ENCODE measurements around the gene LYG2. TPM values are rescaled to one million over a fixed set of nuclear protein-coding genes. Genes with fewer than 3 reads are reported as not detected.
"Not testable (repeated sequence)": the region's sequence is repeated elsewhere in the genome, so short reads cannot be mapped to it uniquely, and the experiment has no call there.

The LYG2 gene
- total RNA-seq (not detected in 2 replicates), polyA plus RNA-seq (not detected in 2 replicates)

- no peak within 1 kb of the TSS for H3K4me2 ChIP-seq
- 91% methylated on average over 7 of the region's 7 CpGs for WGBS (ENCODE audit: low lambda C conversion rate, missing lambda C conversion rate)
These were observed at the start of gene LYG2 for GRCh38 chr2:99255491-99256318. Gene LYG2 (minus strand): TSS chr2:99255666. CDS start chr2:99254260, 1,406 bp downstream.

GRCh38 chr2:99301097-99301496 lies 45.6 kb upstream of the LYG2 start, which contains the start of gene LYG1:
Gene LYG1 (minus strand): TSS chr2:99301197. CDS start chr2:99295670, 5,527 bp downstream.
- 95% methylated on average over 2 of the region's 2 CpGs for WGBS (ENCODE audit: low lambda C conversion rate, missing lambda C conversion rate)
- H3K4me3 ChIP-seq; H3K4me1 ChIP-seq (ENCODE audit: insufficient read depth); H3K79me2 ChIP-seq; H3K36me3 ChIP-seq (replicated peaks; ENCODE audit: insufficient read depth, low read depth); DNase-seq (ENCODE audit: low spot score); H3K4me2 ChIP-seq; H3K9me2 ChIP-seq (replicated peaks; ENCODE audit: insufficient read depth); H3K27me3 ChIP-seq; H3K27ac ChIP-seq; H4K20me1 ChIP-seq (ENCODE audit: insufficient read depth, poor library complexity, severe bottlenecking); H3K9me3 ChIP-seq (ENCODE audit: low read depth); H2AFZ ChIP-seq: not testable (repeated sequence)

More at GRCh38 chr2:99255491-99256318, at the start of gene LYG2:
- DNase-seq (ENCODE audit: low spot score) = no peak
- Histone ChIP-seq H3K4me1 (ENCODE audit: insufficient read depth) (no peaks in the 10 kb centered on the region), H3K27me3 (no peaks in the 10 kb centered on the region), H3K9me3 (ENCODE audit: low read depth) (no peaks in the 10 kb centered on the region), H4K20me1 (ENCODE audit: insufficient read depth, poor library complexity, severe bottlenecking) (no peaks in the 10 kb centered on the region), H3K36me3 (replicated peaks; ENCODE audit: insufficient read depth, low read depth) (no peaks in the 10 kb centered on the region), H3K4me3 (no peak within 1 kb of the TSS), H3K9me2 (replicated peaks; ENCODE audit: insufficient read depth) (no peaks in the 10 kb centered on the region), H3K27ac (no peak within 1 kb of the TSS), H3K79me2 (no peaks in the 10 kb centered on the region), H2AFZ (no peak within 1 kb of the TSS)
- TF ChIP-seq EZH2 (IDR thresholded peaks at IDR 0.05; ENCODE audit: borderline replicate concordance) (no peak), CTCF (IDR thresholded peaks at IDR 0.05; ENCODE audit: poor library complexity) (no peak), EZH2phosphoT487 (IDR thresholded peaks at IDR 0.05; ENCODE audit: low read depth, severe bottlenecking, unreplicated experiment) (no peak)

- H4K20me1 ChIP-seq (ENCODE audit: insufficient read depth, poor library complexity, severe bottlenecking) = no peaks in the 10 kb centered on the region
- no peak for TF ChIP-seq CTCF (IDR thresholded peaks at IDR 0.05; ENCODE audit: poor library complexity)
- no peak overlapping the region for H3K27ac ChIP-seq
- no peaks in the 10 kb centered on the region for H3K9me3 ChIP-seq (ENCODE audit: low read depth)
- 95% methylated on average over 7 of the region's 7 CpGs for WGBS (ENCODE audit: low lambda C conversion rate, missing lambda C conversion rate)
- no peak overlapping the region for H3K4me3 ChIP-seq
- H3K27me3 ChIP-seq = no peaks in the 10 kb centered on the region
- no peak overlapping the region for H2AFZ ChIP-seq
- no peaks in the 10 kb centered on the region for H3K4me1 ChIP-seq (ENCODE audit: insufficient read depth)
- no peaks in the 10 kb centered on the region for H3K79me2 ChIP-seq
- H3K9me2 ChIP-seq (replicated peaks; ENCODE audit: insufficient read depth) = no peaks in the 10 kb centered on the region
- DNase-seq (ENCODE audit: low spot score) = no peak
- no peaks in the 10 kb centered on the region for H3K36me3 ChIP-seq (replicated peaks; ENCODE audit: insufficient read depth, low read depth)
- H3K4me2 ChIP-seq = no peak overlapping the region
These were observed 44.1 kb upstream of the LYG2 start for GRCh38 chr2:99299580-99299979.

GRCh38 chr2:99297994-99298393 lies 42.5 kb upstream of the LYG2 start:
- no peak overlapping the region for H3K4me3 ChIP-seq
- H3K4me1 ChIP-seq (ENCODE audit: insufficient read depth) = no peaks in the 10 kb centered on the region
- no peak overlapping the region for H2AFZ ChIP-seq
- H3K9me3 ChIP-seq (ENCODE audit: low read depth) = no peaks in the 10 kb centered on the region
- no peaks in the 10 kb centered on the region for H3K9me2 ChIP-seq (replicated peaks; ENCODE audit: insufficient read depth)
- TF ChIP-seq EZH2phosphoT487 (IDR thresholded peaks at IDR 0.05; ENCODE audit: low read depth, severe bottlenecking, unreplicated experiment) (no peak), CTCF (IDR thresholded peaks at IDR 0.05; ENCODE audit: poor library complexity) (no peak)
- no peaks in the 10 kb centered on the region for H3K79me2 ChIP-seq
- DNase-seq (ENCODE audit: low spot score) = no peak
- H3K4me2 ChIP-seq = no peak overlapping the region
- H3K27ac ChIP-seq = no peak overlapping the region
- no peaks in the 10 kb centered on the region for H4K20me1 ChIP-seq (ENCODE audit: insufficient read depth, poor library complexity, severe bottlenecking)
- 89% methylated on average over 2 of the region's 2 CpGs for WGBS (ENCODE audit: low lambda C conversion rate, missing lambda C conversion rate)
- no peaks in the 10 kb centered on the region for H3K27me3 ChIP-seq
- no peaks in the 10 kb centered on the region for H3K36me3 ChIP-seq (replicated peaks; ENCODE audit: insufficient read depth, low read depth)

Measured in hepatocyte (in vitro differentiated cells).